DND-41 (cell line): ENCODE data around the gene TM9SF3.

Experiments
- CTCF ChIP-seq: IDR thresholded peaks from 2 replicates; pipeline ENCODE4 v1.5.1; 2012; ENCODE audit warnings: borderline replicate concordance, low read length, moderate library complexity, mild to moderate bottlenecking; ENCODE audit not compliant: poor library complexity, severe bottlenecking; ENCODE audit errors: extremely low read depth
- EZH2 ChIP-seq: IDR thresholded peaks from 3 replicates; pipeline ENCODE4 v1.6.1; 2012; ENCODE audit warnings: borderline replicate concordance, low read depth, mild to moderate bottlenecking, moderate library complexity, low read length, inconsistent platforms; ENCODE audit not compliant: severe bottlenecking

GRCh38 chr10:96619120-96619519 lies 32.3 kb upstream of the TM9SF3 start:
- TF ChIP-seq CTCF (no peak), EZH2 (no peak)
